ENCODE results near the gene DCBLD2.

DNA sequence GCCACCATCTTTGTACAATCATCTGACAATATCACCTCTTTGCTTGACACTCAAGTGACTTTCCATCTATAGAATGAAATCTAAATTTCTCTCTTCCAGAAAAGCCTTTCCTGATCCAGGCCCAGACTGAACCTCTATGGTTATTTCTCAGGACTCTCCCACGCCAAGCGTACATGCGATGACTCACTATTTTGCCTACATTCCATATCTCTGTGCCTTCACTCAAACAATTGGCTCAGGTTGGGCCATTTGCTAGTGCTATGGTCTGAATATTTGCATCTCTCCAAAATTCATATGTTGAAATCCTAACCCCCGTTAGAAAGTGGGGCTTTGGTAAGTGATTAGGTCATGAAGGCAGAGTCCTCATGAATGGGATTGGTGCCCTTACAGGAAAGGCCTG, 94.5 kb downstream of the DCBLD2 start:
- TF ChIP-seq POLR2A (IDR thresholded peaks at IDR 0.05; ENCODE audit: low read length) (no peak), GATA1 (IDR thresholded peaks at IDR 0.05; ENCODE audit: low read depth, low read length) (no peak)

All from erythroblast (primary cell).